Stomach (tissue), 4 donors: ENCODE data around the gene KLHDC7A.

Source experiments
- POLR2A ChIP-seq, 4 donors: fragments of 450-650 bp; IDR thresholded peaks; one replicate each; pipeline ENCODE4 v1.6.1; 2016; ENCODE audit warnings: antibody characterized with exemption in 4 of 4, control low read depth in 2 of 4, mild to moderate bottlenecking in 1 of 4, moderate library complexity in 1 of 4
- TF ChIP-seq, protein P1 (sequence below), 7 experiments: fragments of 450-650 bp in 4 of 7; fragments of 200-600 bp in 3 of 7; sonication (generic) in 3 of 7; IDR thresholded peaks; one replicate each; pipeline ENCODE4 v1.5.1; 2016 to 2019; ENCODE audit warnings: antibody characterized with exemption in 7 of 7, control low read depth in 2 of 7, mild to moderate bottlenecking in 1 of 7

DNA sequence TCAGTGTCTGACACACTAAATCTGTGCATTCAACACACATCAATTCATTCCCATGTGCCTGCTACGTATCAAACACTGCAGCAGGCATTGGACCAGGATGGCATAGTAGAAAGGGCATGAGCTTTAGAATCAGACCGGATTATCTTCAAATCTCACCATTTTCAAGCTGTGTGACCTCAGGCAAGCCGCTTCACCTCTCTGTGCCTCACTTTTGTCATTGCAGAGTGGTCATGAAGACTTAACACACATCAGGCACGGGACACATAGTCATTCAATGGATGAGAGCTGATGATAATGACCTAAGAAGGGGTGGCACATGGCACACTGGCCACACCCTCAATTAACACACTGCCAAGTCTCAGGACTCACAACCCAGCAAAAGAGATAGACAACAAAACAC is 46.8 kb downstream of the KLHDC7A start:
- TF ChIP-seq, protein P1, sequence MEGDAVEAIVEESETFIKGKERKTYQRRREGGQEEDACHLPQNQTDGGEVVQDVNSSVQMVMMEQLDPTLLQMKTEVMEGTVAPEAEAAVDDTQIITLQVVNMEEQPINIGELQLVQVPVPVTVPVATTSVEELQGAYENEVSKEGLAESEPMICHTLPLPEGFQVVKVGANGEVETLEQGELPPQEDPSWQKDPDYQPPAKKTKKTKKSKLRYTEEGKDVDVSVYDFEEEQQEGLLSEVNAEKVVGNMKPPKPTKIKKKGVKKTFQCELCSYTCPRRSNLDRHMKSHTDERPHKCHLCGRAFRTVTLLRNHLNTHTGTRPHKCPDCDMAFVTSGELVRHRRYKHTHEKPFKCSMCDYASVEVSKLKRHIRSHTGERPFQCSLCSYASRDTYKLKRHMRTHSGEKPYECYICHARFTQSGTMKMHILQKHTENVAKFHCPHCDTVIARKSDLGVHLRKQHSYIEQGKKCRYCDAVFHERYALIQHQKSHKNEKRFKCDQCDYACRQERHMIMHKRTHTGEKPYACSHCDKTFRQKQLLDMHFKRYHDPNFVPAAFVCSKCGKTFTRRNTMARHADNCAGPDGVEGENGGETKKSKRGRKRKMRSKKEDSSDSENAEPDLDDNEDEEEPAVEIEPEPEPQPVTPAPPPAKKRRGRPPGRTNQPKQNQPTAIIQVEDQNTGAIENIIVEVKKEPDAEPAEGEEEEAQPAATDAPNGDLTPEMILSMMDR (IDR thresholded peaks at IDR 0.05), result no peak
- TF ChIP-seq POLR2A (IDR thresholded peaks at IDR 0.05), result no peak
